DND-41 (cell line): ENCODE results near the gene NEBL.

ENCODE experiments used
- CTCF ChIP-seq: IDR thresholded peaks from 2 replicates; pipeline ENCODE4 v1.5.1; 2012; ENCODE audit warnings: borderline replicate concordance, low read length, moderate library complexity, mild to moderate bottlenecking; ENCODE audit not compliant: poor library complexity, severe bottlenecking; ENCODE audit errors: extremely low read depth
- EZH2 ChIP-seq: IDR thresholded peaks from 3 replicates; pipeline ENCODE4 v1.6.1; 2012; ENCODE audit warnings: borderline replicate concordance, low read depth, mild to moderate bottlenecking, moderate library complexity, low read length, inconsistent platforms; ENCODE audit not compliant: severe bottlenecking

GRCh38 chr10:20811131-20811530, 86.0 kb downstream of the NEBL start:
- no peak for TF ChIP-seq CTCF
- no peak for TF ChIP-seq EZH2
